GM12878 (cell line): ENCODE measurements around the gene SCN11A. TPM values are rescaled to one million over a fixed set of nuclear protein-coding genes. Genes with fewer than 3 reads are reported as not detected.

Source experiments
- ATAC-seq: fragments of 200-7000 bp; cut with Tn5 transposase; 3 replicates; pipeline ENCODE4 v1.9.1; 2020; ENCODE audit warnings: mild to moderate bottlenecking, moderate library complexity
- BruUV-seq: library from RNA; stranded (reverse); fragments of 400-500 nt; replicated peaks from 2 replicates; lab custom pipeline; 2021; lab: Mats Ljungman, UMichigan
- CTCF ChIA-PET: fragments of 300-600 bp; sonication (Branson Sonifier 250); formaldehyde crosslinking; extraction: SDS; loops from one replicate; lab custom pipeline; 2021; ENCODE audit warnings: inconsistent platforms; lab: Yijun Ruan, JAX
- POLR2A ChIA-PET: fragments of 350-600 bp; formaldehyde crosslinking; extraction: SDS; loops from one replicate; lab custom pipeline; 2021; ENCODE audit warnings: inconsistent platforms; lab: Charles Lee
- RAD21 ChIA-PET: fragments of 300-600 bp; sonication (Branson Sonifier 250); formaldehyde crosslinking; loops from one replicate; lab custom pipeline; 2023; ENCODE audit warnings: antibody characterized with exemption; ENCODE audit not compliant: unreplicated experiment; lab: Charles Lee
- SMC1A ChIA-PET: fragments of 300-600 bp; sonication (Branson Sonifier 250); formaldehyde crosslinking; loops from one replicate; lab custom pipeline; 2023; ENCODE audit not compliant: unreplicated experiment, uncharacterized antibody; lab: Charles Lee
- DNase-seq: peaks from one replicate; pipeline ENCODE4 v3.0.0-alpha.2; 2011; ENCODE audit warnings: low read depth, low spot score
- FAIRE-seq: peaks from 3 replicates; lab custom pipeline; 2011; peaks lifted over from hg19 to GRCh38; lab: Jason Lieb, UNC
- H2AFZ ChIP-seq: 2 replicates; pipeline ENCODE4 v1.6.0; 2011; ENCODE audit warnings: low read depth, low read length, control low read depth; ENCODE audit not compliant: control insufficient read depth
- H3K27ac ChIP-seq: 2 replicates; pipeline ENCODE4 v1.5.1; 2011; ENCODE audit warnings: control low read depth; ENCODE audit not compliant: control insufficient read depth, insufficient read depth
- H3K27me3 ChIP-seq, 2 experiments: replicated peaks in 1 of 2; 2 replicates each; pipeline versions ENCODE4 v1.6.0 to v1.6.1; 2011; ENCODE audit warnings: low read length in 1 of 2; ENCODE audit not compliant: control insufficient read depth in 2 of 2, insufficient read depth in 2 of 2
- H3K36me3 ChIP-seq, 2 experiments: 2 replicates each; pipeline ENCODE4 v1.5.1; 2011; ENCODE audit warnings: low read length in 1 of 2; ENCODE audit not compliant: control insufficient read depth in 2 of 2, insufficient read depth in 2 of 2
- H3K4me1 ChIP-seq: 2 replicates; pipeline ENCODE4 v1.6.1; 2011; ENCODE audit warnings: mild to moderate bottlenecking, low read length, moderate library complexity, mixed read lengths; ENCODE audit not compliant: control insufficient read depth, insufficient read depth
- H3K4me2 ChIP-seq: 2 replicates; pipeline ENCODE4 v1.6.0; 2011; ENCODE audit warnings: control low read depth; ENCODE audit not compliant: control insufficient read depth, insufficient read depth
- H3K4me3 ChIP-seq: fragments of 200-600 bp; sonication (generic); 2 replicates; pipeline ENCODE4 v1.5.1; 2016
- H3K79me2 ChIP-seq: 2 replicates; pipeline ENCODE4 v1.6.0; 2011; ENCODE audit warnings: low read length; ENCODE audit not compliant: control insufficient read depth, insufficient read depth
- H3K9ac ChIP-seq: 2 replicates; pipeline ENCODE4 v1.8.0; 2011; ENCODE audit warnings: low read length, control low read depth, mixed read lengths; ENCODE audit not compliant: control insufficient read depth, insufficient read depth
- H3K9me3 ChIP-seq: replicated peaks from 3 replicates; pipeline ENCODE4 v1.5.1; 2011; ENCODE audit warnings: mild to moderate bottlenecking, low read length; ENCODE audit not compliant: control insufficient read depth, insufficient read depth
- H4K20me1 ChIP-seq: 2 replicates; pipeline ENCODE4 v1.6.0; 2011; ENCODE audit not compliant: control insufficient read depth, insufficient read depth
- ESRRA ChIP-seq: IDR thresholded peaks from 2 replicates; pipeline ENCODE4 v1.6.1; 2012; ENCODE audit warnings: mild to moderate bottlenecking, low read length, improper control_type of control experiment
- MLLT1 ChIP-seq: fragments of 450-650 bp; IDR thresholded peaks from 2 replicates; pipeline ENCODE4 v1.6.1; 2016; ENCODE audit warnings: mild to moderate bottlenecking
- NFYB ChIP-seq: IDR thresholded peaks from 2 replicates; pipeline ENCODE4 v1.6.1; 2011; ENCODE audit warnings: low read depth, mild to moderate bottlenecking, low read length, improper control_type of control experiment, moderate library complexity; ENCODE audit not compliant: insufficient read depth
- NR2C2 ChIP-seq: IDR thresholded peaks from 2 replicates; pipeline ENCODE4 v1.6.1; 2011; ENCODE audit warnings: borderline replicate concordance, low read depth; ENCODE audit not compliant: control insufficient read depth, insufficient read length
- PAX5 ChIP-seq: IDR thresholded peaks from 2 replicates; pipeline ENCODE4 v1.6.1; 2011; ENCODE audit warnings: low read depth, low read length, borderline replicate concordance
- SMARCA5 ChIP-seq: fragments of 450-650 bp; IDR thresholded peaks from 2 replicates; pipeline ENCODE4 v1.6.1; 2017; ENCODE audit warnings: mild to moderate bottlenecking
- SPI1 ChIP-seq: IDR thresholded peaks from 2 replicates; pipeline ENCODE4 v1.6.1; 2011; ENCODE audit warnings: low read depth, mild to moderate bottlenecking, low read length, moderate library complexity, borderline replicate concordance; ENCODE audit not compliant: insufficient read depth
- ZNF384 ChIP-seq: IDR thresholded peaks from 2 replicates; pipeline ENCODE4 v1.6.1; 2012; ENCODE audit warnings: low read depth, mild to moderate bottlenecking, low read length, improper control_type of control experiment, borderline replicate concordance
- WGBS: methylation state at CpG from one replicate; pipeline ENCODE4 v1.1.6; 2016; ENCODE audit warnings: low lambda C conversion rate; ENCODE audit not compliant: insufficient replicate concordance, insufficient coverage; ENCODE audit errors: missing lambda C conversion rate; 5-methylcytosine and 5-hydroxymethylcytosine counted together
- in situ Hi-C: fragments of 300-500 bp; cut with MboI; formaldehyde crosslinking; loops from 9 replicates; pipeline ENCODE4 v1.14.3; 2018; ENCODE audit warnings: mixed read lengths
- intact Hi-C: fragments of 100-400 bp; cut with micrococcal nuclease; formaldehyde crosslinking; loops from one replicate; pipeline ENCODE4 v1.14.2; 2022; ENCODE audit not compliant: unreplicated experiment
- polyA plus RNA-seq, 11 experiments: library from polyadenylated mRNA; depleted of rRNA in 4 of 11; unstranded in 6 of 11; stranded (reverse) in 5 of 11; fragments of >200 nt; fragmentation: Nextera tagmentation in 4 of 11; fragmentation: Illumina TruSeq in 1 of 11; extraction: Ambion mirVana in 4 of 11; extraction: Trizol in 1 of 11; gene quantifications; 1 replicate in 1 of 11; 2 replicates in 10 of 11; pipeline versions ENCODE4 v1.2.1 to v1.2.3, GENCODE V29; 2011 to 2016; ENCODE audit warnings: inconsistent platforms in 2 of 11, missing spikeins in 2 of 11, low read depth in 1 of 11
- total RNA-seq, 4 experiments: library from RNA; depleted of rRNA in 3 of 4; stranded (reverse); fragments of >200 nt in 3 of 4; fragmentation: Illumina TruSeq in 1 of 4; extraction: Trizol in 1 of 4; gene quantifications; 2 replicates each; pipeline versions ENCODE4 v1.2.1 to v1.2.3, GENCODE V29; 2013 to 2021
- TF ChIP-seq, protein P1 (sequence below), 3 experiments: IDR thresholded peaks in 2 of 3; conservative IDR thresholded peaks in 1 of 3; 2 replicates each; pipeline ENCODE4 v1.5.1; 2011; ENCODE audit warnings: low read depth in 3 of 3, low read length in 3 of 3, mild to moderate bottlenecking in 3 of 3, control low read depth in 2 of 3, moderate library complexity in 2 of 3, inconsistent platforms in 1 of 3, mixed read lengths in 1 of 3; ENCODE audit not compliant: control insufficient read depth in 2 of 3, insufficient read depth in 1 of 3; ENCODE audit errors: extremely low read depth in 1 of 3
- TF ChIP-seq, protein P2 (sequence below): fragments of 450-650 bp; formaldehyde crosslinking; IDR thresholded peaks from 2 replicates; pipeline ENCODE4 v1.5.0; 2022; ENCODE audit warnings: mild to moderate bottlenecking, missing genetic modification characterization
- TF ChIP-seq, protein P3 (sequence below): IDR thresholded peaks from 2 replicates; pipeline ENCODE4 v1.6.1; 2011; ENCODE audit warnings: borderline replicate concordance, low read depth, mild to moderate bottlenecking, moderate library complexity, mixed read lengths, low read length; ENCODE audit not compliant: insufficient read depth; ENCODE audit errors: extremely low read length

Gene SCN11A
- total and polyA plus RNA-seq, 10 of the 15 experiments (the other 5 are each of a cell fraction or from before 2014, with no cell fraction given), result under 0.01 to 0.14 (median 0.03) TPM; not detected in 4

DNA sequence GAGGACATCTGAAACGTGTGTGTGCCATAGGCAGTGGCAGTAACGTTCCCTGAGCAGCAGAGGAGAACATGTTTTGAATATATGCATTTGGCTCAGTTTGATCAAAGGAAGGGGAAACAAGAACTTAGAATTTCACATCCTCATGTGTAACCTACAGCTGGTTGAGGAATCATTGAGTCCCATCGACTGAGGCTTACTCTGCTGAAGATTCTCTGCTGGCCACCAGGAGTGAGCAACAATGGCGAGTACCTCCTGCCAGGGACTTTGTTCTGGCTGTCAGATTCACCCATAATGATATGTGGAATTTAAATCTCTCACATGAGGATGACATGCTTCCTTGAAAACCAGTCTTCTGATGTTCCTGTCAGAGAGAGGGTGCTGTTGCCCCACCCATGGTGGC lies 34.4 kb upstream of the SCN11A start:
- in situ Hi-C loops (no loop called here), intact Hi-C loops (no loop called here)
- BruUV-seq, result no TSS peak
- DNase-seq, result no peak
- no peak overlapping the region for H3K4me3 ChIP-seq
- H3K27ac ChIP-seq, result no peak overlapping the region
- peaks cover 3 to 10% of the 10 kb centered on the region in 2 experiments; a peak in 2 of 4 replicates for H3K36me3 ChIP-seq
- ChIA-PET RAD21 (no interaction called here), POLR2A (no interaction called here), SMC1A (interaction anchor here (1.2 kb wide), 1 partner anchor 20 kb away, joined by 3 read pairs; no protein-coding TSS in a partner anchor), CTCF (interaction anchor here (1.2 to 1.4 kb wide), 2 partner anchors 30 to 202 kb away, joined by 3 to 6 read pairs; no protein-coding TSS in a partner anchor)
- H3K27me3 ChIP-seq, result no peaks in the 10 kb centered on the region
- no peaks in the 10 kb centered on the region for H3K9me3 ChIP-seq
- 1% methylated on average over 4 of the region's 4 CpGs for WGBS
- no peaks in the 10 kb centered on the region for H3K79me2 ChIP-seq
- no peak for FAIRE-seq
- 0 out of 2 replicates have a peak, but pooled peaks cover 2% of the 10 kb centered on the region for H3K4me1 ChIP-seq
- no peak overlapping the region for H3K9ac ChIP-seq
- no peak overlapping the region for H3K4me2 ChIP-seq
- no peak overlapping the region for H2AFZ ChIP-seq
- peak; percentile 28; the same call in 2 of the 3 replicates for ATAC-seq
- no peaks in the 10 kb centered on the region for H4K20me1 ChIP-seq
- TF ChIP-seq ESRRA (no peak), SMARCA5 (no peak), MLLT1 (no peak), PAX5 (peak; percentile 38; the same call in 1 of the 2 replicates), SPI1 (0 out of 2 replicates have a peak, but pooled peaks have one; percentile 15), ZNF384 (no peak), NFYB (no peak), NR2C2 (no peak)
- TF ChIP-seq, protein P1, sequence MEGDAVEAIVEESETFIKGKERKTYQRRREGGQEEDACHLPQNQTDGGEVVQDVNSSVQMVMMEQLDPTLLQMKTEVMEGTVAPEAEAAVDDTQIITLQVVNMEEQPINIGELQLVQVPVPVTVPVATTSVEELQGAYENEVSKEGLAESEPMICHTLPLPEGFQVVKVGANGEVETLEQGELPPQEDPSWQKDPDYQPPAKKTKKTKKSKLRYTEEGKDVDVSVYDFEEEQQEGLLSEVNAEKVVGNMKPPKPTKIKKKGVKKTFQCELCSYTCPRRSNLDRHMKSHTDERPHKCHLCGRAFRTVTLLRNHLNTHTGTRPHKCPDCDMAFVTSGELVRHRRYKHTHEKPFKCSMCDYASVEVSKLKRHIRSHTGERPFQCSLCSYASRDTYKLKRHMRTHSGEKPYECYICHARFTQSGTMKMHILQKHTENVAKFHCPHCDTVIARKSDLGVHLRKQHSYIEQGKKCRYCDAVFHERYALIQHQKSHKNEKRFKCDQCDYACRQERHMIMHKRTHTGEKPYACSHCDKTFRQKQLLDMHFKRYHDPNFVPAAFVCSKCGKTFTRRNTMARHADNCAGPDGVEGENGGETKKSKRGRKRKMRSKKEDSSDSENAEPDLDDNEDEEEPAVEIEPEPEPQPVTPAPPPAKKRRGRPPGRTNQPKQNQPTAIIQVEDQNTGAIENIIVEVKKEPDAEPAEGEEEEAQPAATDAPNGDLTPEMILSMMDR (IDR thresholded peaks at IDR 0.05 in 2 of 3, conservative IDR thresholded peaks at IDR 0.05 in 1 of 3; ENCODE audit: control insufficient read depth in 2 of 3, extremely low read depth in 1 of 3, insufficient read depth in 1 of 3, low read depth in 3 of 3, low read length in 3 of 3), result 0 out of 6 replicates have a peak, but pooled peaks of 1 of the 3 experiments have one; percentile 18
- TF ChIP-seq, protein P2, sequence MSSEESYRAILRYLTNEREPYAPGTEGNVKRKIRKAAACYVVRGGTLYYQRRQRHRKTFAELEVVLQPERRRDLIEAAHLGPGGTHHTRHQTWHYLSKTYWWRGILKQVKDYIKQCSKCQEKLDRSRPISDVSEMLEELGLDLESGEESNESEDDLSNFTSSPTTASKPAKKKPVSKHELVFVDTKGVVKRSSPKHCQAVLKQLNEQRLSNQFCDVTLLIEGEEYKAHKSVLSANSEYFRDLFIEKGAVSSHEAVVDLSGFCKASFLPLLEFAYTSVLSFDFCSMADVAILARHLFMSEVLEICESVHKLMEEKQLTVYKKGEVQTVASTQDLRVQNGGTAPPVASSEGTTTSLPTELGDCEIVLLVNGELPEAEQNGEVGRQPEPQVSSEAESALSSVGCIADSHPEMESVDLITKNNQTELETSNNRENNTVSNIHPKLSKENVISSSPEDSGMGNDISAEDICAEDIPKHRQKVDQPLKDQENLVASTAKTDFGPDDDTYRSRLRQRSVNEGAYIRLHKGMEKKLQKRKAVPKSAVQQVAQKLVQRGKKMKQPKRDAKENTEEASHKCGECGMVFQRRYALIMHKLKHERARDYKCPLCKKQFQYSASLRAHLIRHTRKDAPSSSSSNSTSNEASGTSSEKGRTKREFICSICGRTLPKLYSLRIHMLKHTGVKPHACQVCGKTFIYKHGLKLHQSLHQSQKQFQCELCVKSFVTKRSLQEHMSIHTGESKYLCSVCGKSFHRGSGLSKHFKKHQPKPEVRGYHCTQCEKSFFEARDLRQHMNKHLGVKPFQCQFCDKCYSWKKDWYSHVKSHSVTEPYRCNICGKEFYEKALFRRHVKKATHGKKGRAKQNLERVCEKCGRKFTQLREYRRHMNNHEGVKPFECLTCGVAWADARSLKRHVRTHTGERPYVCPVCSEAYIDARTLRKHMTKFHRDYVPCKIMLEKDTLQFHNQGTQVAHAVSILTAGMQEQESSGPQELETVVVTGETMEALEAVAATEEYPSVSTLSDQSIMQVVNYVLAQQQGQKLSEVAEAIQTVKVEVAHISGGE (CRISPR knock-in tag), result no peak
- TF ChIP-seq, protein P3, sequence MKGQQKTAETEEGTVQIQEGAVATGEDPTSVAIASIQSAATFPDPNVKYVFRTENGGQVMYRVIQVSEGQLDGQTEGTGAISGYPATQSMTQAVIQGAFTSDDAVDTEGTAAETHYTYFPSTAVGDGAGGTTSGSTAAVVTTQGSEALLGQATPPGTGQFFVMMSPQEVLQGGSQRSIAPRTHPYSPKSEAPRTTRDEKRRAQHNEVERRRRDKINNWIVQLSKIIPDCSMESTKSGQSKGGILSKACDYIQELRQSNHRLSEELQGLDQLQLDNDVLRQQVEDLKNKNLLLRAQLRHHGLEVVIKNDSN, result no peak
